Measurements from ENCODE around the gene CFAP77.

CFAP77 gene

DNA sequence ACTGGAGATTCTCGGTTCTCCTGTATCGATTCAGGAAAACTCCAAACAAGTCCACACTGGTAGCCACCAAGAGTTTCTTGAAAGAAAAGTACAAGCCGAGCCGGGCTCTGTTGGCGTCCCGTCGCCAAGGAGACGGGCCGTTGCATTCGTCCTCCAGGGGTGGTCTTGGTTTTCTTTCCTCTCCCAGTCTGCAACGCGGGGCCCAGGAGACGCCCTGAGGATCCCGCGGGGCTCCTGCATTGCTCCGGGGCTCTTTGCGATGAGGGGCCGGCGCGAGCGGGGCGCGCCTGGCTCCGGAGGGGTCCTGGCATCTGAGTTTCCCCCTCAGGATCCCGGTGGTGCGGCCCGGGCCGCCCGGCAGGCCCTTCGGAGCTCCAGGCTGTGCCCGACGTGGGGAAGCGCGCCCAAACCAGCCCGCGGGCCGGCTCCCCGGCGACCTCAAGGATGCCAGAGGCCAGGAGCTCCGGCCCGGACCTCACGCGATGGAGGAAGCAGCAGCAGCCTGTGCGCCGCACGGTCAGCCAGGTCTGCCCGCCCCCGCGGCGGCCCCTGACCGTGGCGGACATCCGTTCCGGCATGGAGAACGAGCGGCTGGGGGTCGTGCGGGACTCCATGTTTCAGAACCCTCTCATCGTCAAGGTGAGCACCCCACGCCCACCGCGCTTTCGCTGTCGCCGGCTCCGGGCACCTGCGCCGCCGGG lies at the start of gene CFAP77:
Gene CFAP77, plus strand, starts transcription at position 384 of the 701 bp plus-strand sequence. Its CDS starts 61 bp downstream, at position 445.
- H3K4me3 ChIP-seq (ENCODE audit: low read length) = peak within 1 kb of the TSS; percentile 48
- TF ChIP-seq, protein P1, sequence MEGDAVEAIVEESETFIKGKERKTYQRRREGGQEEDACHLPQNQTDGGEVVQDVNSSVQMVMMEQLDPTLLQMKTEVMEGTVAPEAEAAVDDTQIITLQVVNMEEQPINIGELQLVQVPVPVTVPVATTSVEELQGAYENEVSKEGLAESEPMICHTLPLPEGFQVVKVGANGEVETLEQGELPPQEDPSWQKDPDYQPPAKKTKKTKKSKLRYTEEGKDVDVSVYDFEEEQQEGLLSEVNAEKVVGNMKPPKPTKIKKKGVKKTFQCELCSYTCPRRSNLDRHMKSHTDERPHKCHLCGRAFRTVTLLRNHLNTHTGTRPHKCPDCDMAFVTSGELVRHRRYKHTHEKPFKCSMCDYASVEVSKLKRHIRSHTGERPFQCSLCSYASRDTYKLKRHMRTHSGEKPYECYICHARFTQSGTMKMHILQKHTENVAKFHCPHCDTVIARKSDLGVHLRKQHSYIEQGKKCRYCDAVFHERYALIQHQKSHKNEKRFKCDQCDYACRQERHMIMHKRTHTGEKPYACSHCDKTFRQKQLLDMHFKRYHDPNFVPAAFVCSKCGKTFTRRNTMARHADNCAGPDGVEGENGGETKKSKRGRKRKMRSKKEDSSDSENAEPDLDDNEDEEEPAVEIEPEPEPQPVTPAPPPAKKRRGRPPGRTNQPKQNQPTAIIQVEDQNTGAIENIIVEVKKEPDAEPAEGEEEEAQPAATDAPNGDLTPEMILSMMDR (conservative IDR thresholded peaks at IDR 0.05; ENCODE audit: low read length) = no peak
- DNase-seq (ENCODE audit: low read depth) = peak; percentile 43

DNA sequence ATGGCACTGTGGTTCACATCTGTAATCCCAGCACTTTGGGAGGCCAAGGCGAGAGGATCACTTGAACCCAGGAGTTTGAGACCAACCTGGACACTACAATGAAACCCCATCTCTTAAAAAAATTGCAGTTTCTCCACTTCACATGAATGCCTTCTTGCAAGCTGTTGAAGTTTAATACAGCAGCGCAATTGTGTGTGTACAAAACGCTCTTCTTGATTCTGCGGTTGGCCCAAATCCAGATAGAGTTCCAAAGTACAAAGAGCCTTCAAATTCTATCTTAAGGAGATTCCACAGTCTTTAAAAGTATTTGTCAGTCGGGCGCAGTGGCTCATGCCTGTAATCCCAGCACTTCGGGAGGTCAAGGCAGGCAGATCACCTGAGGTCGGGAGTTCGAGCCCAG lies 45.9 kb upstream of the CFAP77 start:
- DNase-seq (ENCODE audit: low read depth) = no peak
- no peak overlapping the region for H3K4me3 ChIP-seq (ENCODE audit: low read length)
- TF ChIP-seq, protein P1 (conservative IDR thresholded peaks at IDR 0.05; ENCODE audit: low read length) = no peak

GRCh38 chr9:132365986-132366385 lies 44.0 kb upstream of the CFAP77 start:
- TF ChIP-seq, protein P1 (conservative IDR thresholded peaks at IDR 0.05; ENCODE audit: low read length) = no peak

GRCh38 chr9:132366481-132366880 lies 43.5 kb upstream of the CFAP77 start:
- H3K4me3 ChIP-seq (ENCODE audit: low read length) = no peak overlapping the region
- TF ChIP-seq, protein P1 (conservative IDR thresholded peaks at IDR 0.05; ENCODE audit: low read length) = no peak
- DNase-seq (ENCODE audit: low read depth) = no peak

More at GRCh38 chr9:132365986-132366385, 44.0 kb upstream of the CFAP77 start:
- H3K4me3 ChIP-seq (ENCODE audit: low read length) = no peak overlapping the region
- no peak for DNase-seq (ENCODE audit: low read depth)

DNA sequence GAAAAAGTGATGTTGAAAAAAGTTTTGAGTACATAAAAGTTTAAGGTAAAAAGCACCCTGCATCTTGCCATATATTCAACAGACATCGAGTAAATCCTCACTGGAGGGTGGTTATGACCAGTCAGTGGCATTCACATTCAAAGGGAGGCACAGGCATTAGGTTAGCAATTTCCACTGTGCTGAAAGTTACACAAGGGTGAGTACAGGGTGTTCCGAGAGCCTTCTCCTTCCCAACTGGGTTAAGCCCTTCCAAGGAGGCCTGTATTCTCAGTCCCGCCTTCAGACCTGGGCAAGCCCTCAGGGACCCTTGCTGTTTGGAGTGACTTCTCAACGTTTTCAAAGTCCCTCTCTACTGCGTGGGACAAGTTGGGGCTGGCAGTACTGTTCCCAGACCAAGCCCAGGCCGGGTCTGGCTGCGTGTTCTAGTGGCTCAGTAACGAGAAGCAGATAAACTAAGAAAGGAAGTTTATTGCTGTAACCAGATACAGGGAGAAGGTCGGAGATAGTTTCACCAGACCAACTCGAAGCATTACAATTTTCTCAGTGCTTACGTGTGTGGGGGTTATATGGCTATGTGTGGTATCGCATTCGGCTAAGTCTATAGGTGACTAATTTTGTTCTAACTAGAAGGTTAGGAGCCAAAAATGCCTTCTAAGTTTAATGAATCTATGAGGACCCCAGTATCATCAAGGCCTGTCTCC lies 42.2 kb upstream of the CFAP77 start:
- no peak for DNase-seq (ENCODE audit: low read depth)
- TF ChIP-seq, protein P1 (conservative IDR thresholded peaks at IDR 0.05; ENCODE audit: low read length) = no peak
- H3K4me3 ChIP-seq (ENCODE audit: low read length) = no peak overlapping the region

DNA sequence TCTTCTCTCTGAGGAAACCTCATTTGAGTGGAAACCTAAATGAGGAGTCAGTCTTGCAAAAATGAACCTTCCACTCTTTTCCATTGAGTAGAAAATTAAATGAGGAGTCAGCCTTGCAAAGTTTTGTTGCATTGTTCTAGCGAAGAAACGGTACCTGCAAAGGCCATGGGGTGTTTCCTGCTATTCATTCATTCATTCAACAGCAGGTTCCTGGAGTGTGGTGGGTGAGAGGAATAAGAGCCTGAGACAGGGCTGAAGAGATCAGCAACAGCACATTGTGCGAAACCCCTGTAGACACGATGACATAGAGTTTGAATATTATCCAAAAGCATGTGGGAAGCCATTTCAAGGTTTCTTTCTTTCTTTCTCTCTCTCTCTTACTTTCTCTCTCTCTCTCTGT lies 40.6 kb upstream of the CFAP77 start:
- H3K4me3 ChIP-seq (ENCODE audit: low read length) = no peak overlapping the region
- TF ChIP-seq, protein P1 (conservative IDR thresholded peaks at IDR 0.05; ENCODE audit: low read length) = no peak
- no peak for DNase-seq (ENCODE audit: low read depth)

- H3K4me3 ChIP-seq (ENCODE audit: low read length) = no peak overlapping the region
- DNase-seq (ENCODE audit: low read depth) = no peak
- TF ChIP-seq, protein P1 (conservative IDR thresholded peaks at IDR 0.05; ENCODE audit: low read length) = no peak
These were observed 39.4 kb upstream of the CFAP77 start for GRCh38 chr9:132370592-132370991.
